GM19372 (cell line): ENCODE data around the gene CDH5.
"Not testable (repeated sequence)": the region's sequence is repeated elsewhere in the genome, so short reads cannot be mapped to it uniquely, and the experiment has no call there.

Experiments used
- ATAC-seq: cut with Tn5 transposase; IDR thresholded peaks from one replicate; pipeline ENCODE4 v1.9.1; 2021; ENCODE audit warnings: mild to moderate bottlenecking, low read depth, moderate library complexity; ENCODE audit not compliant: unreplicated experiment

CDH5 gene, protein sequence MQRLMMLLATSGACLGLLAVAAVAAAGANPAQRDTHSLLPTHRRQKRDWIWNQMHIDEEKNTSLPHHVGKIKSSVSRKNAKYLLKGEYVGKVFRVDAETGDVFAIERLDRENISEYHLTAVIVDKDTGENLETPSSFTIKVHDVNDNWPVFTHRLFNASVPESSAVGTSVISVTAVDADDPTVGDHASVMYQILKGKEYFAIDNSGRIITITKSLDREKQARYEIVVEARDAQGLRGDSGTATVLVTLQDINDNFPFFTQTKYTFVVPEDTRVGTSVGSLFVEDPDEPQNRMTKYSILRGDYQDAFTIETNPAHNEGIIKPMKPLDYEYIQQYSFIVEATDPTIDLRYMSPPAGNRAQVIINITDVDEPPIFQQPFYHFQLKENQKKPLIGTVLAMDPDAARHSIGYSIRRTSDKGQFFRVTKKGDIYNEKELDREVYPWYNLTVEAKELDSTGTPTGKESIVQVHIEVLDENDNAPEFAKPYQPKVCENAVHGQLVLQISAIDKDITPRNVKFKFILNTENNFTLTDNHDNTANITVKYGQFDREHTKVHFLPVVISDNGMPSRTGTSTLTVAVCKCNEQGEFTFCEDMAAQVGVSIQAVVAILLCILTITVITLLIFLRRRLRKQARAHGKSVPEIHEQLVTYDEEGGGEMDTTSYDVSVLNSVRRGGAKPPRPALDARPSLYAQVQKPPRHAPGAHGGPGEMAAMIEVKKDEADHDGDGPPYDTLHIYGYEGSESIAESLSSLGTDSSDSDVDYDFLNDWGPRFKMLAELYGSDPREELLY

GRCh38 chr16:66366433-66367299, at the start of gene CDH5:
TSS of gene CDH5 (plus strand) at chr16:66366691. CDS start at chr16:66379338, 12,647 bp downstream.
- no peak for ATAC-seq

DNA sequence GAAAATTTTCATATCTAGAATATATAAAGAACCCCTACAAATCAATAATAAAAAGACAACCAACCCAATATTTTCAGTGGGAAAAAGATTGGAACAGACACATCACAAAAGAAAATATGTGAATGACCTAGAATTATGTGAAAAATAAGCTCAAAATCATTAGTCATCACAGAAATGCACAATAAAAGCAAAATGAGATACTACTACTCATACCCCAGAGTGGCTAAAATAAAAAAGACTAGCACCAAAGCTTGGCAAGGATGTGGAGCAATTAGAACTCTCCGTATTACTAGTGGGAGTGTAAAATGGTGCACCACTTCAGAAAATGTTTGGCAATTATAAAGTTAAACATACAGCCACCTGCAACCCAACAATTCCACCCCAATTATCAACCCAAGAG, 48.0 kb upstream of the CDH5 start:
- no peak for ATAC-seq

- no peak for ATAC-seq
These were observed 45.7 kb upstream of the CDH5 start for GRCh38 chr16:66320774-66321173.

- no peak for ATAC-seq
These were observed 44.3 kb upstream of the CDH5 start for GRCh38 chr16:66322174-66322573.

DNA sequence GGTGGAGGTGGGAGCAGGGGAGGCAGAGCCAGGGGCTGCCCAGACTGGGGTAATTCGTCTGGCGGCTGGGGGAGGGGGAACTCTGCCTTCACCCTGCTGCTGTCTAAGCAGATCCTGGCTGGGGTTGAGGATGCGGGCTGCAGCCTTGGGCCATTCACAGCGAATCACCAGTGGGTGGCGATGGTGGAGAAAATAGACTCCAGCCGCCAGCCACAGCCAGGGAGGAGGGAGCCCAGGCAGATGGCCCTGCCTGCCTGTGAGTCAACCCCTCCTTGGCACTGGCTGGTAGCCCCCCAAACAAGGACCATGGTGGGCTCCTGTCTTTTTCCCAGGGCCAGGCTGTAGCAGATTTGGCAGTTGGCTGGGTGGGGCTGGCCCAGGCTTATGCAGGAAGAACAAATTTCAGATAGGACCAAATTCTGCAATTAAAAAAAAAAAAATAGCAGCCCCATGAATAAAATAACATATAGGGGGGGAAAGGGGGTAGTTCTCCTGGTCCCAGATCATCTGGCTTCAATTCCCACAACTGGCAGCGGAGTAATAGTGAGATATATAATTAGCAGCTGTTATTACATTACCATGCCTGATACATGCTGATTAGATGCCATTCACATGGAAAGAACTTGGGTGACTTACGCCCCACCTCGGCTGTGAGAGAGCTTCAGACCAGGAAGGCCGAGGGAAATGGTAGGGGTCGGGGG, 41.5 kb upstream of the CDH5 start:
- ATAC-seq: no peak

GRCh38 chr16:66325717-66326376, 40.6 kb upstream of the CDH5 start:
- ATAC-seq: no peak

DNA sequence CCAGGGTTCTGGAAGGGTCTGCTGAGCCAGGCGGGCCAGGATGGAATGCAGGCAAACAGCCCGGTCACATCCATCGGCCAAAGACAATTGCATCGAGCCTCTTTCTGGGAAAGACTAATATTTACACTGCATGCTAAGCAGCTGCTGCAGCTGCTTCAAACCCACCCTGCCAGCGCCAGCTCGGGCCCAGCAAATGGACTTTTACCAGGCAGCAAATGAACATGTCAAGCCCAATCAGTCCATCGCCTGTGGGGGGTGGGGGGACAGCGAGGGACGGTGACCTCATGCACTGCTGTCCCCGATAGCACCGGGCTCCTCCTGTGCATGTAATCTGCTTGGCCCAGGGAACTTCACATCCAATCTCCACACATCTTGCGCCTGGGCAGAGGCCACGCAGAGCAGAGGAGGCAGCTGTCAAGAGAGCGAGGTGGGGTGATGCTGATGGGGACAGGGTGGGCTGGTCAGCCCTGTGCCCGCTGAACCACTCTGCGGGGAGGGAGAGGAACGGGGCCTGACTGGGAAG, 39.4 kb upstream of the CDH5 start:
- ATAC-seq: no peak

- ATAC-seq: no peak
These were observed 38.2 kb upstream of the CDH5 start for GRCh38 chr16:66328282-66328681.

DNA sequence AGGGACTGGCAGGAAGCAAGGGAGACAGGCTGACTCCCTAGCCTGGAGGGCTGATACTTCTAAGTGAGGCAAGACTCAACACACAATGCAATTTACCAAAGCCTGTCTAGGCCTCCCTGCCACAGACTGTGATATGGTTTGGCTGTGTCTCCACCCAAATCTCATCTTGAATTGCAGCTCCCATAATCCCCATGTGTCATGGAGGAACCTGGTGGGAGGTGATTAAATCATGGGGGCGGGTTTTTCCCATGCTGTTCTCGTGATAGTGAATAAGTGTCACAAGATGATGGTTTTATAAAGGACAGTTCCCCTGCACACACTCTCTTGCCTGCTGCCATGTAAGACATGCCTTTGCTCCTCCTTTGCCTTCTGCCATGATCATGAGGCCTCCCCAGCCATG, 35.0 kb upstream of the CDH5 start:
- not testable (repeated sequence) for ATAC-seq

DNA sequence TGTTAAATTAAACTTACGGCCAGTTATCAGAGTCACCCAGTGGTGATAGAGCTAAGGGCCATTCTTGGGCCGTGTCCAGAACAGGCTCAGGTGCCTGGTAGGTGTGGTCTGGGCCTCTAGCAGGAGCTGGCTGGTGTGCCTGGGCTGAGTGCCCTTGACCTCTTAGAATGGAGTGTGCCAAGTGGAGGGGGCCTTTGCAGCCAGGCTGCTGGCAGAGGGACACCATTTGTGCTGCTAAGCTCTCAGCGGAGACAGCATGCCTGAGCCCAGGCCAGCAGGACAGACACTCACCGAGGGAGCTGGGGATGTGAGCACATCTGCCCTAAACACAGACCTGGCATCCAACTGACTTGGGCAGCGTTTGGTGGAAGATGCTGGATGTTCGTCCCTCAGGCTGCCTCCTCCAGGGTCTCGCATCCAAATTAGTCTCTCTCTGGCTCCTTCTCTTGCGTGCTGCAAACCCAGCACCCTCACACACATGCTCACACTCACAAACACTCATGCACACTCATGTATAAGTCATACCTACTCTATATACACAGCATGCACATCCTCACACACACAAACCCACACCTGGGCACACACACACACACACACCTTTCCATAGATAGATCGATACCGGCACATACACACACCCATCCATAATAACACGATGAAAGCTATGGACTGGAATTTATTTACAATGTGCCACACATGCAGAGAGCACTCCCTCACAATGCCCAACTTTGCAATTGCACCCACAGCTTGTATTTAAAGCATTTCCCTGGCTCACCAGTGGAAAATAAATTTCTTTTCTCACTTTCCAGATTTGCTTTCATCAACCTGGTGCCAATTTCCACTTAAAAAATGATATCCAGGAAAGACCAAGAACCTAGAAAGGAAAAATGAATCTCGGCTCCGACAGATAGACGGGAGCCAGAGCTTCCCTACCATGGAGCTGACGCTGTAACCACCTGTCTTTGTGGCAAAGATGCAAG, 33.6 kb upstream of the CDH5 start:
- ATAC-seq: no peak

DNA sequence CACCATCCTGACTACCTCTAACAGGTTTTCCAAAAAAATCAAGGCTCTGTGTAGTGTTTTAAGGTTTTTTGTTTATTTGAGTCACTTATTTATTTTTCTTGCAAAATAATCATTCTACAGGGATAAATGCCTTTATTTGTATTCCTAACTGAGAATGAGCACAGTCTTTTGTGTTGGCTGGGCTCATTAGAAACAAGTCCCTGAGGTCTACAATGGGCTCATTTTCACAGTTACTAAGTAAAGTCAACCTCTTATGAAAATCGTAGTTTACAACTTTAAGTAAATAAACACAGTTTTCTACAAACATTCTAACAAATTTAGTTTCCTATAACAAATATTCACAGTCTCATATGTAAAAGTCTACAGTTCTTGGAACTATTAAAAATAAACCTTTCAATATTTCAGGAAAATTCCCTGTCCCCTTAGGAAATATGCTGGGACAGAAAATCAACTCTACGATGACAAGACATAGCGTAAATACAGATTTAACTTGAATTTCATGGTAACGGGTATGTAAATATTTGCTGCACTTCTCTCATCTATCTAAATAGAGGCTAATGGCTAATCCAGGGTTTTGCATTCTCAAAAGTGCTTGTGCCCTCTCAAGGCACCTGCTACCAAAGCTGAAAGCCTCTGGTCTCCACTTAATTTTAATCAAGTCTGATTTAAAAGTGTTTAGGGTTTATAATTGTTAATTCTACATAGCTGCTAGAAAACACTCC, 31.5 kb upstream of the CDH5 start:
- ATAC-seq: no peak

GRCh38 chr16:66335704-66336329, 30.7 kb upstream of the CDH5 start:
- no peak for ATAC-seq

GRCh38 chr16:66337463-66338188, 28.9 kb upstream of the CDH5 start:
- no peak for ATAC-seq

- no peak for ATAC-seq
These were observed 24.1 kb upstream of the CDH5 start for GRCh38 chr16:66342294-66342900.

GRCh38 chr16:66344533-66345145, 21.9 kb upstream of the CDH5 start:
- no peak for ATAC-seq

- ATAC-seq: no peak
These were observed 20.3 kb upstream of the CDH5 start for GRCh38 chr16:66346221-66346620.
